ENCODE data around the gene EMX2. TPM values are rescaled to one million over a fixed set of nuclear protein-coding genes. Genes with fewer than 3 reads are reported as not detected.

EMX2 gene
- total and polyA plus RNA-seq, 2 experiments from 2014 or later = not detected

GRCh38 chr10:117533507-117534281 is 8.9 kb upstream of the EMX2 start:
- no peak for ATAC-seq
- Histone ChIP-seq H3K36me3 (ENCODE audit: insufficient read depth) (no peaks in the 10 kb centered on the region), H3K79me2 (replicated peaks; ENCODE audit: insufficient read depth) (no peaks in the 10 kb centered on the region), H4K20me1 (replicated peaks; ENCODE audit: insufficient read depth) (peaks cover 38% of the 10 kb centered on the region), H3K27me3 (ENCODE audit: insufficient read depth) (peaks cover 100% of the 10 kb centered on the region), H3K4me3 (peak overlapping the region; percentile 40; the same call in 1 of the 2 replicates), H3K9me2 (ENCODE audit: insufficient read depth) (no peaks in the 10 kb centered on the region), H2AFZ (no peak overlapping the region), H3F3A (replicated peaks; ENCODE audit: low read depth) (no peaks in the 10 kb centered on the region), H3K27ac (ENCODE audit: low read depth) (no peak overlapping the region), H3K4me1 (ENCODE audit: insufficient read depth) (peaks cover 16% of the 10 kb centered on the region), H3K4me2 (peak overlapping the region; percentile 62; the same call in 1 of the 2 replicates)
- H3K4me1 Mint-ChIP-seq = peaks cover 16% of the 10 kb centered on the region
- H3K27ac Mint-ChIP-seq = no peak overlapping the region
- no peak for DNase-seq (ENCODE audit: low spot score)
- H3K27me3 Mint-ChIP-seq (ENCODE audit: insufficient read depth, low read depth, poor library complexity) = peaks cover 100% of the 10 kb centered on the region
- TF ChIP-seq CREB1 (CRISPR knock-in tag; IDR thresholded peaks at IDR 0.05; ENCODE audit: low read depth) = no peak
- TF ChIP-seq EZH2 (IDR thresholded peaks at IDR 0.05; ENCODE audit: low read depth, unreplicated experiment) = peak; percentile 97
- TF ChIP-seq EZH2phosphoT487 (IDR thresholded peaks at IDR 0.05; ENCODE audit: unreplicated experiment) = peak; percentile 71
- peak overlapping the region; percentile 45; the same call in 2 of the 3 replicates for H3K4me3 Mint-ChIP-seq
- H3K36me3 Mint-ChIP-seq (ENCODE audit: low read depth) = no peaks in the 10 kb centered on the region; the same call in 2 of the 3 replicates
- 0 out of 3 replicates have a peak, but pooled peaks cover 3% of the 10 kb centered on the region for H3K9me3 Mint-ChIP-seq

DNA sequence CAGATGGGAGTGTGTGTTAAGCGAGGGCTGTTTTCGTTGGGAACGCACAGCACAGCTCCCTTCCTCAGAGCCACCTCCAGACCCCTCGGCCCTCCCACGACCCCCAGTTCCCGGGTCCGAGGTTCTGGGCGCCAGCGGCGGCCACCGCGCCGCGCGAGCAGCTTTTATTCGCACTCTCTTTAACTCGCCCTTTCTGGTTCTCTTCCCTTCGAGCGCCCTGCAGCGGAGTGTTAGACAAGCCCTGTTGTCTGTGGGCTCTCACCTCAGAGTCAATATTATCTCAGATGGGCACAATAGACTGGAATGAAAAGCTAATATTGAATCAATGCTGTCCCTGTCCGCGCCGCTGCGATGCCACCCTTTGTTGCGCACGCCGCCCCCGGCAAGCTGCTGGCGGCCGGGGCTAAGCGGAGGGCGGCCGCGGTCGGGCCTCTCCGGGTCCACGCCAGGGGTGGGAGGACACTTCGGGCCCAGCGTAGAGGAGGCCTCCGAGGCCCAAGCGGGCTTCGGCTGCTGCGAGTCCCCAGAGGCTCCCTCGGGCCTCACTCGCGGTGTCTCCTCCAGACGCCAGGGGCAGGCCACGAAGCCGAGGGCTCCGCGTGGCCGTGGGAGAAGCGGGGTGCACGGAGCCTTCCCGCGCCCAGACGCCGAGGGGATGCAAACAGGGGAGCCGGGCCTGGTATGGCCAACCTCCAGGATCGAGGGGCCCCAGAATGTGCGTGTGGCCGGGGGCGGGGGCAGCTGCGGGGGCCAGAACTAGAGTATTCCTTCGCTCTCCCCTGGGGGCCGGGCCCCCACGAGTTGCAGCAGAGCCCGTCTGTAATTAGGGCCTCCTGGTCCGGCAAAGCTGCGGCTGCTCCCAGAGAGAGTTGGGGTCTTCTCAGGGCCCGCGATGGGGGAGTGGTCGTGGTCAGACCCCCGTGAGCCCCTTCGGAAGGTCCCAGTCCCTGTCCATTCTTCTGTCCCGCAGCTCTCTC is 7.9 kb upstream of the EMX2 start:
- Histone ChIP-seq H3K36me3 (ENCODE audit: insufficient read depth) (no peaks in the 10 kb centered on the region), H2AFZ (no peak overlapping the region), H3K9me2 (ENCODE audit: insufficient read depth) (no peaks in the 10 kb centered on the region), H4K20me1 (replicated peaks; ENCODE audit: insufficient read depth) (peaks cover 39% of the 10 kb centered on the region), H3K79me2 (replicated peaks; ENCODE audit: insufficient read depth) (no peaks in the 10 kb centered on the region), H3K4me1 (ENCODE audit: insufficient read depth) (peaks cover 16% of the 10 kb centered on the region), H3K27me3 (ENCODE audit: insufficient read depth) (peaks cover 100% of the 10 kb centered on the region), H3K27ac (ENCODE audit: low read depth) (no peak overlapping the region), H3F3A (replicated peaks; ENCODE audit: low read depth) (no peaks in the 10 kb centered on the region), H3K4me2 (peak overlapping the region; percentile 62), H3K4me3 (peak overlapping the region; percentile 40; the same call in 1 of the 2 replicates)
- H3K9me3 Mint-ChIP-seq = 0 out of 3 replicates have a peak, but pooled peaks cover 3% of the 10 kb centered on the region
- DNase-seq (ENCODE audit: low spot score) (peak; percentile 39), ATAC-seq (peak; percentile 10)
- H3K36me3 Mint-ChIP-seq (ENCODE audit: low read depth) = no peaks in the 10 kb centered on the region; the same call in 2 of the 3 replicates
- H3K4me3 Mint-ChIP-seq = peak overlapping the region; percentile 45; the same call in 2 of the 3 replicates
- peaks cover 100% of the 10 kb centered on the region for H3K27me3 Mint-ChIP-seq (ENCODE audit: insufficient read depth, low read depth, poor library complexity)
- H3K27ac Mint-ChIP-seq = no peak overlapping the region
- H3K4me1 Mint-ChIP-seq = peaks cover 16% of the 10 kb centered on the region
- no peak for TF ChIP-seq JUNB (IDR thresholded peaks at IDR 0.05; ENCODE audit: unreplicated experiment)
- TF ChIP-seq EZH2 (IDR thresholded peaks at IDR 0.05; ENCODE audit: low read depth, unreplicated experiment) = peak; percentile 97
- TF ChIP-seq EZH2phosphoT487 (IDR thresholded peaks at IDR 0.05; ENCODE audit: unreplicated experiment) = peak; percentile 97
- no peak for TF ChIP-seq ZNF462 (CRISPR knock-in tag; IDR thresholded peaks at IDR 0.05)
